IPS DF 4.7 (cell line): Measurements from ENCODE around the gene HOXD4.

ENCODE experiments used
- DNase-seq: peaks from one replicate; pipeline ENCODE4 v3.0.0-alpha.2; 2013; ENCODE audit warnings: low spot score; ENCODE audit errors: extremely low read depth

HOXD4 gene

DNA sequence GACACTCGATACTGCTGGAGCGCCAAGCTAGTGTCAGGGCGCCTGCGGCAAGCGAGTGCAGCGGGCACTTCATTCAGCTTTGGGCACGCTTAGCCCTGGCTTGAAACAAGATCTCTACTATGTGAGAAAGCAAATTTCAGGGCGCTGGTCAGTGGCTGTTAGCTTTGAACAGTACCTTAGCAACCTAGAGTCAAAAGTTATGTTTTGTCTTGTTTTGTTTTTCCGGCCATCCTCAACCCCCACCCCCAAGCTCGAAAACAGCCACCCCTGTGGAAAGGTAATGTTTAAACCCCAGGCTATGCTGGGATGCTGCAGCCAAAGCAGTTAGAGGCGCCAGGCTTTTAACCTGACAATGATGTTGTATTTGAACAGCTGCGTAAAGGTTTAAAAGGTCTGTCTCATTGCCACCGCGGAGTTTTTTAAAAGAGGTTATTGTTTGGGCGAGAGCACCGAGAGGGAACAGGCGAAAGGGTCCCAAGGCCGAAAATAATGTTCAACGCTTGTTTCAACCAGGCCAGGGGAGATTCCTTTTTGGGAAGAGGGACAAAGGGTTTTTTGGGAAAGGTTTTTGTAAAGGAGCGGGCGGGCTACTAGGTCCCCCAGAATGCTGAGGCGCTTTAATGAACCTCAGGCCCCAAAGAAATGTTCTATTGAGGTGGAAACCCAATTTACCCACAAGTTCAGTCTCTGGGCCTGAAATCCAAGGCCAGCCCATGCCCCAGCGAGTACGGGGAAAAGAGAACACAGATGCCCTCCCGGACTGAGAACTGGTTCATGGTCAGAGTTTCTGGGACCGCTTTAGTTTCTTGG lies 37.0 kb upstream of the HOXD4 start:
- no peak for DNase-seq

GRCh38 chr2:176114930-176115625 lies 36.3 kb upstream of the HOXD4 start:
- no peak for DNase-seq

- DNase-seq, result no peak
Observed at GRCh38 chr2:176115883-176116813, 35.2 kb upstream of the HOXD4 start, which contains the start of gene HOXD10. HOXD10 (plus strand) TSS chr2:176116778; CDS start chr2:176116834, 56 bp downstream.

DNA sequence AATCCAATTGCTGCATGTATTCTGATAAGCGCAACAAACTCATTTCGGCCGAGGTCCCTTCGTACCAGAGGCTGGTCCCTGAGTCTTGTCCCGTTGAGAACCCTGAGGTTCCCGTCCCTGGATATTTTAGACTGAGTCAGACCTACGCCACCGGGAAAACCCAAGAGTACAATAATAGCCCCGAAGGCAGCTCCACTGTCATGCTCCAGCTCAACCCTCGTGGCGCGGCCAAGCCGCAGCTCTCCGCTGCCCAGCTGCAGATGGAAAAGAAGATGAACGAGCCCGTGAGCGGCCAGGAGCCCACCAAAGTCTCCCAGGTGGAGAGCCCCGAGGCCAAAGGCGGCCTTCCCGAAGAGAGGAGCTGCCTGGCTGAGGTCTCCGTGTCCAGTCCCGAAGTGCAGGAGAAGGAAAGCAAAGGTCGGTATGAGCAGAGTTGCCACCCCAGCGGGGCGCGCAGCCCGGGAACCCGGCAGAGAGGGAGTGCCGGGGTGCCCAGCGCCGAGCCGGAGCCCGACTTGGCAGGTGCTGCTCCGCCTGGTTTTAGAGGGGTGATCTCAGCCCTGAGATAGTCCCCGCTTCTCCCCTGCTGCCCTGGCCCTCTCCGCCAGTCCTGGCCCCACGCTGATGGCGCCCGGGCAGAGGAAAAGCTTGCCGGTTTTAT lies 34.1 kb upstream of the HOXD4 start:
- no peak for DNase-seq

GRCh38 chr2:176117823-176118371 lies 33.5 kb upstream of the HOXD4 start:
- DNase-seq, result no peak

DNA sequence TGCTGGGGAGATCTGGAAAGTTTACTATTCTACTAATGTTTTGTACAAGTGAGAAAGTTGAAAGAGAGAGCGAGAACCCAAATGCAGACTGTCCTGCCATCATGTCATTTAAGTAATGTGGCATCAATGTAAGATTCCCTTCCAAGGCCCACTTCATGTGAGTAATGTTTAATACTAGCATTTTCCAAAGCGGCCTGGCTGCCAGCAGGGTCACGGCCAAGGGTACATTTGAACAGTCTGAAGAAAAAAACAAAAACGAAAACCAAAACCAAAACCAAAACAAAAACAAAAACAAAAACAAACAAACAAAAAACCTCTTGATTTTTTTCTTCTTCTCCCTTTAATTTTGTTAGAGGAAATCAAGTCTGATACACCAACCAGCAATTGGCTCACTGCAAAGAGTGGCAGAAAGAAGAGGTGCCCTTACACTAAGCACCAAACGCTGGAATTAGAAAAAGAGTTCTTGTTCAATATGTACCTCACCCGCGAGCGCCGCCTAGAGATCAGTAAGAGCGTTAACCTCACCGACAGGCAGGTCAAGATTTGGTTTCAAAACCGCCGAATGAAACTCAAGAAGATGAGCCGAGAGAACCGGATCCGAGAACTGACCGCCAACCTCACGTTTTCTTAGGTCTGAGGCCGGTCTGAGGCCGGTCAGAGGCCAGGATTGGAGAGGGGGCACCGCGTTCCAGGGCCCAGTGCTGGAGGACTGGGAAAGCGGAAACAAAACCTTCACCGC lies 32.6 kb upstream of the HOXD4 start:
- no peak for DNase-seq

- no peak for DNase-seq
Observed at GRCh38 chr2:176120364-176121189, 30.8 kb upstream of the HOXD4 start.

- no peak for DNase-seq
Observed at GRCh38 chr2:176121190-176122051, 29.9 kb upstream of the HOXD4 start.

DNA sequence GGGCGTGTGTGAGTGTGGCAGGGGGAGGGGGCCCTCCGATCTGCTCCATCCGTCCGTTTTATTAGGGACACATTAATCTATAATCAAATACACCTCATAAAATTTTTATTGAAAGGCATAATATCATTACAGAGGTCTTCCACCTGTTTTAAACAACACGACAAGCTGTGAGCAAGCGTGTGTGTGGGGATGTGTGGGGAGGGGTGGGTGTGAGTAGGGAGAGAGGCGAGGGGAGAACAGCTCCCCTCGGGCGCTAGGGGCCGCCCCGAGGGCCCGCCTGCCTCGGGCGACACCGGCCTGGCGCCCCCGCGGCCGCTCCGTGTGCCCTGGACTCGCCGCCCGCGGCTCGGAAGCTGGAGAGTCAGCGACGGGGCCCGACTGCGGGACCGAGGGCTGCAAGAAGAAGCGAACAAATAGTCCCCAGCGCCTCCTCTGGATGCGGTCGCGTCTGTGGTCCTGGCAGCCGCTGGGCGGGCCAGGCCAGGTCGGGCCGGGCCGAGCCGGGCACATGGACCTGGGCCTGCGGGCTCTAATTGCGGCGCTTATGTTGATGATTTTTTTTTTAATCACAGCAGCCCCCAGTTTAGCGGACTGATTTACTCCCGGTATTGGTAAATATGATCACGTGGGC lies 29.2 kb upstream of the HOXD4 start:
- no peak for DNase-seq

GRCh38 chr2:176122683-176123410 lies 28.5 kb upstream of the HOXD4 start, which contains the start of gene HOXD9:
HOXD9 (plus strand) TSS chr2:176122719; CDS start chr2:176122769, 50 bp downstream.
- DNase-seq, result no peak

DNA sequence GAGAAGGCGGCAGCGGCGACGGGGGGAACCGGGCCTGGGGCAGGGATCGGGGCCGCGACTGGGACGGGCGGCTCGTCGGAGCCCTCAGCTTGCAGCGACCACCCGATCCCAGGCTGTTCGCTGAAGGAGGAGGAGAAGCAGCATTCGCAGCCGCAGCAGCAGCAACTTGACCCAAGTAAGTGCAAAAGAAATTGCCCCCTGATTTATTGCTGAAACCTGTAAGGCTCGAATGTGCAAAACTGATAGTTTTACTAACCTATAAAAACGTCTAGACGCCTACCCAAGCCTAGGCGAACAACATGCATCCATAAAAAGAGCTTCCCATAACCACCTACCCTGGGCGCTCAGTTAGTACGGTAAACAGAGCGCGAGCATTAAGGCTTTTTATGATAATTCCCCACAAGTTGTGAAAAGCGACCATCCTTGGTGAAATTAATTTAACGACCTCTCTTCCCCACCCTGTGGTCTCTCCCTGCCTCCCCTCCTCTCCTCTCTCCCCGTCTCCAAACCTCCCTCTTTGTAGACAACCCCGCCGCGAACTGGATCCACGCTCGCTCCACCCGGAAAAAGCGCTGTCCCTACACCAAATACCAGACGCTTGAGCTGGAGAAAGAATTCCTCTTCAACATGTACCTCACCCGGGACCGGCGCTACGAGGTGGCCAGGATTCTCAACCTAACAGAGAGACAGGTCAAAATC lies 27.8 kb upstream of the HOXD4 start:
- DNase-seq, result no peak

GRCh38 chr2:176124110-176124946 lies 27.0 kb upstream of the HOXD4 start:
- no peak for DNase-seq

DNA sequence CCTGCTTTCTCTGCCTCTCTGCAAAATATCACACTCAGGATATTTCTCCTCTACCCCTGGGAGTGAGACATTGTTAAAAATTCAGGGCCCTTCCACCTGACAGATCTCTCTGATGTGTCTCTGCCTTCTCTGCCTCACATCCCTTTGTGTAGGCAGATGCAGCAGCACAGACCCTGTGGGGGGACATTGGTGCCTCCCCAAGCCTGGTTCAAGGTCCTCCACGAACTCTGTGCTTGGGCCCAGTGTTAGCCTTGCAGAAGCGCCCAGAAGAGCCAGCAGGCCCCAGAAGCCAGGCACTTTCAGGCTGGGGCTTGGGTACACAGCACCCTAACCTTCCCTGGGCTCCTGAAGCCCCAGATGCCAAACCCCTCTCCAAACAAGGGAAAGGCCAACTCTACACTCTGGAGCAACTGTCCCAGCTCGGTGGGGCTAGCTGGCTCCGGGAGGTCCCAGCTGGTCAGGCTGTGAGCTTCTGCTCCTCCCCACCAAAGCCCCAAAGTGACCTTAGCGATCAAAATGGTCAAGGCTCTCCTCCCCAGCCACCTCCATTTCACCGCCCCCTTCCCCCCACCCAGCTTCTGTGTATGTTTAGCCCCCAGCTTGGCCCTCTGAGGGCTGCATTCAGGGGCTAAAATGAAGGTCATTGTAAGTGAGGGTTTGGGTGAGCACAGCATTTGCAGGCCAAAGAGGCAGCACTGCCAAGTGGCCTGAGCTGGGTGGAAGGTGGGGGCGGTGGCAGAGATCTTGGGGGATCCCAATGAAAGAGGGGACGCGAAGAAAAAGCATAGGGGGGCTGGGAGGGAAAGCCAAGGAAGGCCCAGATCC lies 26.2 kb upstream of the HOXD4 start:
- no peak for DNase-seq

- no peak for DNase-seq
Observed at GRCh38 chr2:176125772-176126054, 25.6 kb upstream of the HOXD4 start.
